Inferior parietal cortex (tissue), 1 donor: ENCODE measurements around the gene ADI1.

Experiments
- DNase-seq: peaks from one replicate; pipeline ENCODE4 v3.0.0-alpha.2; 2016; ENCODE audit errors: extremely low spot score

Gene ADI1

GRCh38 chr2:3480352-3481010 is 38.9 kb downstream of the ADI1 start:
- DNase-seq: no peak

GRCh38 chr2:3479430-3480320 is 39.7 kb downstream of the ADI1 start:
- no peak for DNase-seq

GRCh38 chr2:3478846-3479385 is 40.4 kb downstream of the ADI1 start:
- no peak for DNase-seq

DNA sequence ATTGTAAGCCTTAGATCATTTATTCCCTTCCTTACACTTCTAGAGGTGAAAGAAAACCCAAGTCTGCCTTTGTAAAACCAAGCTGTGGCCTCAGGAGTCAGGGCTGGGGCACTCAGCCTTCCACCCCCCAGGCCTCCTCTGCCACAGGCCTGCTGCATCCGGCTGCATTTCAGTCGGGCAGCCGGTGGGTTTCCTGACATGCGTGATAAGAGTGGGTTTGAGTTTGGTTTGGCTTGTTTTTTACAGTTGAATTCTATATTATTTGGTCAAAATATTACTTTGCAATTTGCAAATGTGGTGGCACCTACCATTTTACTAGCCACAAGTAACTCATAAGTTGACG is 42.4 kb downstream of the ADI1 start:
- DNase-seq: no peak

DNA sequence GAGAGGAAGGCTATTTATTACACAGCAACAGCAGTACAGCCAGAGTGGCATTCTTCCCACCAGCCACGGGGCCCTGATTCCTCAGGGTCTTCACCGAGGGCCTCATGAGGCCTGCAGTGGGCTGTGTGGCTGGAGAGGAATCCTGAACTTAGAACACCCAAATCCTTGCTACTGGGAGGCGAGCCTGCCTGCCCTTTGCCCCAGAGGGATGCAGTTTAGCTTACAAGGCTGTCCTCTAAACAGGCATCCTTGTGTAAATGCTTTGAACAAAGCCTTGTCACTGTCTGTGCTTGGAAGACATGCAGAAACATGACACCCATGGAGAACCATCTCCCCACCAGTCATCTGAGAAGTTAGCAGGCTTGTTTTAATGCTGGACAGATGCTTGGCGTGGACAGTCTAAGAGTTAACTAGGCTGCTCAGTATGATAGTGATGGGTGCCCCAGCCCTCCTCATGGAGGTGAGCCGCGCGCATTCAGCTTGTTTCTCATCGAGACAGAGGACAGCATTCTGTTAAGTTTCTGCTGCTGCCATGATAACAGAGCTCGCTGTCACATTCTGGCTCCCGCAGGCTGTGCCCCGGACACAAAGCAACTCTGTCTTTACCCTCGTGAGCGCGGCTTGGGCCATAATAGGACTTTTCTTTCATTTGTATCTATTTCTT is 42.9 kb downstream of the ADI1 start:
- DNase-seq: peak; percentile 70

- no peak for DNase-seq
Measured at GRCh38 chr2:3475771-3476170, 43.6 kb downstream of the ADI1 start.

DNA sequence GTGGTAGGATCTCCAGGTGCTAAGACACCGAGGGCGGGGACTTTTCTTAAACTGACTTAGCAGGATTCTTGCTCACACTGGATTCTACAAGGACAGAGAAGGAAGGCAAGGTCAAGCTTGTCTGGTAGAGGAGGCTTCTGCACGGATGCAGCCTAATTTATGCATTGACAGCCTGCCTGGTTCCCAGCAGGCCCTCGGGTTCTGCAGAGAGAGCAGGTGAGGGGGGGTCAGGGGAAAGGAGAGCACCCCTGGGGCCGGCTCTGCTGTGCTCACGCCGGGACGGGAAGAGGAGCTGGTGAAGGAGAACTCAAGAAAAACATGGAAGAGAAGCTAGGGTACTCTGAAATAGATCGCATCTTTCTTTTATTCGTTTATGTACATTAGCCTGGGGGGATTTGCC is 46.4 kb downstream of the ADI1 start:
- DNase-seq: no peak

DNA sequence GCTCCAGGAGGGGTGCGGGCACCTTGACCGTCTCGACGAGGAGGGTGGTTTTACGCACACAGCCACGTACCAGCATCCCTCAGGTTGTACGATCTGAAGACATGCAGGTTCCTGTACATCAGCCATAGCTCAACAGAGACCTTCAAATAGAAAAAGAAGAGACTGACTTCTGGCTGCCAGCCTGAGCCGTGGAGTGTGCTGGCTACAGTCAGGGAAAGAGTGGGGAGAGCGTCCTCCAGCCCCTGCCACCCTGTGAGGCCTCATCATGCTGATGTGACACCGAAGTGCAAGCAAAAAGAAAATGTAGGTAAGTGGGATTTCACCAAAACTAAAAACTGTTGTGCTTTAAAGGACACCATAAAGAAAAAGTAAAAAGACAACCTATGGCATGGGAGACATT is 47.0 kb downstream of the ADI1 start:
- no peak for DNase-seq

- no peak for DNase-seq
Measured at GRCh38 chr2:3470856-3471737, 48.2 kb downstream of the ADI1 start.

GRCh38 chr2:3470166-3470651 is 49.1 kb downstream of the ADI1 start:
- no peak for DNase-seq

DNA sequence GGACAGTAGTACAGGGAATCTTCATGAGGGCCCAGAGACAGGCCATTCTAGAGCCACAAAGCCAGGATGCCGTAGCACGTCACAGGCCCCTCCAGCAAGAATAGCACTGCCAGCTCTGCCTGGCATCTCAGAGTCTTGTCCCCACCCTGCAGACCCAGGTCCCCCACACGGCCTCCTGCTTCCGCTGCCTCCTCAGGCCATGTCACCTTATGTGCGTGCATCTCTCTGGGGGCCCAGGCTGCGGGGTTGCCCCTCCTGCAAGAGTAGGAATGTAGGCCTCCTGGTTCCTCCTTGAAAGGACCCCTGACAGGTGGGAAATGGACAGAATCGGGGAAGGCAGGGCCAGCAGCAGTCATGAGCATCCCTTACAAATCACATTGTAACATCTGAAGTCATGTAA is 49.8 kb downstream of the ADI1 start:
- no peak for DNase-seq

DNA sequence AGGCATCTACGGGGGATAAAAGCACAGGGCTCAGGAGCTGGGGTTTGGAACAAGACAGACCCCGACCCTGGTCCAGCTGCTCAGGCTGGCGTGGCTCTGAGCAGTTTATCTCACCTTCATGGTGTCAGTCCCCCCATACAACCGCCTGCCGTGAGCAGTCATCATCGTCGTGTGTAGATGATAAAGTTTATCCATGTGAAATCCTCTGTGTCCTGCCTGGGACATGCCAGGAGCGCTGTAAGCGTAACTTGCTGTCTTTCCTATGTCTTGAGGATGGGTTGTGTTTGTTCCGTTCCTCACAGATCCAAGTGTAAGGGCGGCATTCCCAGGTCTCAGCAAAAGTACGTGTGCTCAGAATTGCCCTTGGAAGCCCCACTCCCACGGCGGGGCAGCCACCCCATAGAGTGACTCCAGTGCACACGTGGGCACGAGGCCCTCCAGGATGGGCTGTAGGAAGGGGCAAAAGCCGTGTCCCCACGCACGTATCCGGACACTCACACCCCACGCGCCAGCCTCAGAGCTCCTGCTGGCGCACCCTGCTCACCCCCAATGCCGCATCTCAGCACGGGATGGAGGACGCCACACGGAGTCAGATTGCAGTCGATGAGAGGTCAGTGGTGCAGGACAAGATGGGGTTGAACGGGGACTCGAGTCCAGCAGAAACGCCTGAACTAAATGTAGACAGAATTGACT is 50.9 kb downstream of the ADI1 start:
- DNase-seq: no peak

GRCh38 chr2:3467654-3468053 is 51.7 kb downstream of the ADI1 start:
- no peak for DNase-seq

GRCh38 chr2:3466966-3467365 is 52.4 kb downstream of the ADI1 start:
- DNase-seq: no peak

DNA sequence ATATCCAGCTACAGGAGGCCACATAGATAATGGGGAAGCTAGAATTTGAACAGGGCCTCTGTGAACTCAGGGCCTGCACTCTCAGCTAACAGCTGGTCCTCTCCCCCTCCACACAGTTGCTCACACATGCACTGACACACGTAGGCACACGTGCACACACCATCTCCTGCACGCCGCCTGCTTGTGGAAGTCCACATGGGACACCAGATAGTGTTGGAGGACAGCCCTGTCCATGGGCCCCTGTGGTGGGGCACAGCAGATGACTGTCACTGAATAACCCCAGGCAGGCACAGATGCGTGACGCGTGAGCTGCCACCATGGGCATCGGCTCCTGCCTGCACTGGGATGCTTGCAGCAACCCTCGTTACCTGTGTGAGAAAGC is 52.9 kb downstream of the ADI1 start:
- DNase-seq: no peak

DNA sequence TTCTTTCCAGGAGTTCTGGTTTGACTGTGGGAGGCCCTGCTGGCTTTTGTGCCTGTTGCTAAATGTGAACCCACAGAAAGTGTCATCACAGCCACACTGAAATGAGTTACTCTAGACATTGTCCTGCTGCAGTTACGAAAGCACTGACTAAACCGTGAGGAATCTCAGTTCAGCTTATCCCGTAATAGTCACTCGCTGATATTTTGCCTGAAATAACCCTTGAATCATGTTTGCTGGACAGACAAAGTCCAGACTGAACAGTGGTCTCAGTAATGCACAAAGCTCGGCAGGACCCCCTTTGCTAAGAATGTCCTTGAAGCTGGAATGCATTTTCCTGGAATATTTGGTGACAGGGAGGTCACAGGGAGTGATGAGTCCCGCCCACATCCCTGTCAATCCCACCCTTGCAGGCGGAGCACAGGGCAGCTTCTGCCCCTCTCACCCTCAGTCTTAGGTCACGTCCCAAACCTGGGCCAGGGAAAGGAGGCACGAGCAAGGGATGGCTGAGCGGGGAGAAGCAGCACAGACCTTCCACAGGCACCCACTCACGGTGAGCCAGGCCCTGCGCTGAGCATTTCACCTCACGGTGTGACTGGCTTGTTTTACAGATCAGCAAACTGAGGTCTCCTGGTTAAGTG is 53.4 kb downstream of the ADI1 start:
- no peak for DNase-seq

- DNase-seq: no peak
Measured at GRCh38 chr2:3465328-3465727, 54.0 kb downstream of the ADI1 start.

GRCh38 chr2:3464401-3465005 is 54.8 kb downstream of the ADI1 start:
- DNase-seq: no peak

- DNase-seq: no peak
Measured at GRCh38 chr2:3463944-3464343, 55.4 kb downstream of the ADI1 start.
